H1 (cell line): ENCODE measurements around the gene AHNAK2. TPM values are rescaled to one million over a fixed set of nuclear protein-coding genes. Genes with fewer than 3 reads are reported as not detected.

Experiments
- CTBP2 ChIP-seq: IDR thresholded peaks from 2 replicates; pipeline ENCODE4 v1.7.0; 2011; ENCODE audit warnings: borderline replicate concordance, mild to moderate bottlenecking, moderate library complexity, mixed read lengths, low read length; ENCODE audit not compliant: insufficient read depth, insufficient read length
- POLR2AphosphoS5 ChIP-seq: IDR thresholded peaks from 2 replicates; pipeline ENCODE4 v1.6.1; 2011; ENCODE audit warnings: low read depth, low read length
- RFX5 ChIP-seq: IDR thresholded peaks from 2 replicates; pipeline ENCODE4 v1.6.1; 2011; ENCODE audit warnings: low read depth, low read length, improper control_type of control experiment, borderline replicate concordance
- RNF2 ChIP-seq: fragments of 200-900, 300-1000 bp; sonication (generic); IDR thresholded peaks from 2 replicates; pipeline ENCODE4 v1.7.1; 2016; ENCODE audit warnings: borderline replicate concordance, low read depth, mild to moderate bottlenecking, antibody characterized with exemption, low read length; ENCODE audit not compliant: poor library complexity, severe bottlenecking; ENCODE audit errors: missing control alignments
- TAF7 ChIP-seq: optimal IDR thresholded peaks from 2 replicates; pipeline ENCODE3; 2011; ENCODE audit warnings: low read depth, mild to moderate bottlenecking, inconsistent platforms, low read length, moderate library complexity, borderline replicate concordance
- polyA plus RNA-seq, 7 experiments: library from polyadenylated mRNA; depleted of rRNA in 3 of 7; stranded (reverse) in 5 of 7; unstranded in 2 of 7; fragments of >200 nt in 5 of 7; fragments of 200-250 nt in 2 of 7; gene quantifications; 1 replicate in 5 of 7; 2 replicates in 1 of 7; 4 replicates in 1 of 7; pipeline versions ENCODE4 v1.2.1 to v1.2.3, GENCODE V29; 2011 to 2013; ENCODE audit warnings: missing spikeins in 2 of 7, mixed read lengths in 2 of 7
- total RNA-seq: library from RNA; stranded (reverse); fragmentation: NEBNext Ultra II Directional; extraction: Animal tissue kit (Norgen Biotek cat#: 25700); gene quantifications from 2 replicates; pipeline ENCODE4 v1.2.1, GENCODE V29; 2021

AHNAK2 gene
- total and polyA plus RNA-seq, 2 of the 8 experiments (the other 6 are each of a cell fraction or from before 2014, with no cell fraction given) = 0.95 to 2.0 TPM

DNA sequence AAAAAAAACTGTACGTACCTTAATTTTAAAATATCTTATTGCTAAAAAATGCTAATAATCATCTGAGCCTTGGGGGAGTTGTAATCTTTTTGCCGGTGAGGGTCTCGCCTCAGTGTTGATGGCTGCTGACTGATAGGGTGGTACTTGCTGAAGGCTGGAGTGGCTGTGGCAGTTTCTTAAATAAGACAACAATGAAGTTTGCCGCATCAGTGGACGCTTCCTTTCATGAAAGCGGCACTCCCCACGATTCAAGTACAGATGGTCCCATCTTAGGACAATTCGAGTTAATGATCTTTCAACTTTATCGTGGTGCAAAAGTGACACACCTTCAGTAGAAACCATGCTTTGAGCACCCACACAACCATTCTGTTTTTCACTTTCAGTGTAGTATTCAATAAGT is 61.1 kb downstream of the AHNAK2 start (continued):
- no peak for TF ChIP-seq RNF2
- TF ChIP-seq CTBP2 = no peak
- no peak for TF ChIP-seq POLR2AphosphoS5
- no peak for TF ChIP-seq TAF7
- TF ChIP-seq RFX5 = no peak
